ENCODE results near the gene KAT2A. TPM values are rescaled to one million over a fixed set of nuclear protein-coding genes. Genes with fewer than 3 reads are reported as not detected.
A peak's percentile ranks its signal among the peaks of the same experiment; 100 is the strongest.

Gene KAT2A
- polyA plus RNA-seq, 1 donor (not counting 4 experiments of a cell fraction or from before 2014, with no cell fraction given) = 28.2 TPM

DNA sequence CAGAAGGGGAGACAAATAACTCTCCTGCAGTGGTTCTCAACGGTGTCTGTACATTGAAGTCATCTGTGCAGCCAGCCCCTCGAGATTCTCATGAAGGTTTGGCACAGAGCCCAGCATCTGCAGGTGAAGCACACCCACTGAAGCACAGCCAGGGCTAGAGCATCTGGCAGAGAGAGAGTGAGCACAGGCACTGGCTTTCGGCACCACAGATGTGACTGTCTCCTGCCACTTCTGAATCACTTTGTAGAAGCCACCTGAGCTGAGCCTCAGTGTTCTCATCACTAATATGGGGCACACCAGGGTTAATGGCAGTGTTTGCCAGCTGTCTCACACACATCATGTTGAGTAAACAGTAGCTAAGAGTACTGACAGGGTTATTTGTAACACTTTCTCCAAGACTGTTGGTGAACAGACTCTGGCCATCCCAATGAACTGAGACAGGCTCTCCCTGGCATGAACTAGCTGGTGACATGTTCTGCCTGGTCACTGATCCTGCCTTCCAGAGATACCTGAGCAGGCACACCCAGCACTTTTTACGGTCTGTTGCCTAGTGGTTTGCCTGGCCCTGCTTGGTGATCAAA lies 12.4 kb upstream of the KAT2A start:
- H3K4me2 ChIP-seq (ENCODE audit: control insufficient read depth, extremely low read depth, insufficient read depth, low read depth, low read length) = peak overlapping the region; percentile 10
- H3K4me1 ChIP-seq (ENCODE audit: control insufficient read depth, extremely low read depth, insufficient read depth, low read length) = peaks cover 21% of the 10 kb centered on the region
- H3K79me2 ChIP-seq (ENCODE audit: control insufficient read depth, insufficient read depth, low read length) = peaks cover 74% of the 10 kb centered on the region
- no peaks in the 10 kb centered on the region for H3K27me3 ChIP-seq (ENCODE audit: control insufficient read depth, extremely low read depth, insufficient read depth, low read length)
- H4K20me1 ChIP-seq (ENCODE audit: control insufficient read depth, extremely low read depth, insufficient read depth, low read length) = peaks cover 33% of the 10 kb centered on the region
- DNase-seq (ENCODE audit: low read depth, low spot score) = no peak
- dilution Hi-C loops (cut with MboI; ENCODE audit: extremely low pct_ligation_motif_present, low sequenced_read_pairs) = no loop called here
- no peak overlapping the region for H3K27ac ChIP-seq (ENCODE audit: control insufficient read depth, insufficient read depth, low read length)
- no peaks in the 10 kb centered on the region for H3K9me3 ChIP-seq (ENCODE audit: control insufficient read depth, low read depth, low read length)
- peaks cover 4% of the 10 kb centered on the region for H3K9me1 ChIP-seq (ENCODE audit: control insufficient read depth, extremely low read depth, insufficient read depth, low read length)
- H2AFZ ChIP-seq (ENCODE audit: control insufficient read depth, low read length) = no peak overlapping the region
- FAIRE-seq = peak; percentile 61
- no peak overlapping the region for H3K9ac ChIP-seq (ENCODE audit: control insufficient read depth, extremely low read depth, insufficient read depth, low read length)
- no peak overlapping the region for H3K4me3 ChIP-seq (ENCODE audit: control insufficient read depth in 2 of 3, extremely low read depth in 1 of 3, insufficient read depth in 2 of 3, low read depth in 1 of 3, low read length in 3 of 3)
- peaks cover 30 to 46% of the 10 kb centered on the region in 2 experiments for H3K36me3 ChIP-seq (ENCODE audit: control insufficient read depth in 2 of 2, extremely low read depth in 1 of 2, insufficient read depth in 2 of 2, low read length in 2 of 2)
- TF ChIP-seq CTCF (optimal IDR thresholded peaks at IDR 0.05 in 1 of 3, IDR thresholded peaks at IDR 0.05 in 1 of 3, conservative IDR thresholded peaks at IDR 0.05 in 1 of 3; ENCODE audit: extremely low read depth in 1 of 3, insufficient read depth in 2 of 3, low read length in 3 of 3) (no peak), EZH2 (IDR thresholded peaks at IDR 0.05; ENCODE audit: low read length) (no peak)

GRCh38 chr17:42132941-42133340 lies 11.8 kb upstream of the KAT2A start:
- peaks cover 68% of the 10 kb centered on the region for H3K79me2 ChIP-seq (ENCODE audit: control insufficient read depth, insufficient read depth, low read length)
- no peak overlapping the region for H3K9ac ChIP-seq (ENCODE audit: control insufficient read depth, extremely low read depth, insufficient read depth, low read length)
- dilution Hi-C loops (cut with MboI; ENCODE audit: extremely low pct_ligation_motif_present, low sequenced_read_pairs) = no loop called here
- H3K9me3 ChIP-seq (ENCODE audit: control insufficient read depth, low read depth, low read length) = no peaks in the 10 kb centered on the region
- DNase-seq (ENCODE audit: low read depth, low spot score) (no peak), FAIRE-seq (peak; percentile 53)
- H3K27ac ChIP-seq (ENCODE audit: control insufficient read depth, insufficient read depth, low read length) = no peak overlapping the region
- H3K36me3 ChIP-seq (ENCODE audit: control insufficient read depth in 2 of 2, extremely low read depth in 1 of 2, insufficient read depth in 2 of 2, low read length in 2 of 2) = peaks cover 36 to 50% of the 10 kb centered on the region in 2 experiments
- no peak overlapping the region for H3K4me3 ChIP-seq (ENCODE audit: control insufficient read depth in 2 of 3, extremely low read depth in 1 of 3, insufficient read depth in 2 of 3, low read depth in 1 of 3, low read length in 3 of 3)
- no peak for TF ChIP-seq EZH2 (IDR thresholded peaks at IDR 0.05; ENCODE audit: low read length)
- no peak for TF ChIP-seq CTCF (optimal IDR thresholded peaks at IDR 0.05 in 1 of 3, IDR thresholded peaks at IDR 0.05 in 1 of 3, conservative IDR thresholded peaks at IDR 0.05 in 1 of 3; ENCODE audit: extremely low read depth in 1 of 3, insufficient read depth in 2 of 3, low read length in 3 of 3)
- H4K20me1 ChIP-seq (ENCODE audit: control insufficient read depth, extremely low read depth, insufficient read depth, low read length) = peaks cover 34% of the 10 kb centered on the region
- no peak overlapping the region for H2AFZ ChIP-seq (ENCODE audit: control insufficient read depth, low read length)
- H3K4me2 ChIP-seq (ENCODE audit: control insufficient read depth, extremely low read depth, insufficient read depth, low read depth, low read length) = no peak overlapping the region
- no peaks in the 10 kb centered on the region for H3K27me3 ChIP-seq (ENCODE audit: control insufficient read depth, extremely low read depth, insufficient read depth, low read length)
- peaks cover 21% of the 10 kb centered on the region for H3K4me1 ChIP-seq (ENCODE audit: control insufficient read depth, extremely low read depth, insufficient read depth, low read length)
- peaks cover 4% of the 10 kb centered on the region for H3K9me1 ChIP-seq (ENCODE audit: control insufficient read depth, extremely low read depth, insufficient read depth, low read length)

Measured in keratinocyte (primary cell).